Gastrocnemius medialis (tissue), 4 donors: ENCODE measurements around the gene ABCC2. TPM values are rescaled to one million over a fixed set of nuclear protein-coding genes. Genes with fewer than 3 reads are reported as not detected.

Source experiments
- ATAC-seq, 2 donors: fragments of 150-250 bp; one replicate each; pipeline ENCODE4 v1.9.1; 2016
- DNase-seq, 2 donors: peaks; one replicate each; pipeline ENCODE4 v3.0.0-alpha.2; 2019
- H3K27ac ChIP-seq, 4 donors: fragments of 200-600 bp; sonication (generic); 1 replicate in 1 of 4; 2 replicates in 3 of 4; pipeline ENCODE4 v1.5.1; 2016 to 2018; ENCODE audit warnings: mild to moderate bottlenecking in 2 of 4, moderate library complexity in 1 of 4
- H3K27me3 ChIP-seq, 3 donors: fragments of 200-600 bp; sonication (generic) in 2 of 3; 1 replicate in 1 of 3; 2 replicates in 2 of 3; pipeline versions ENCODE4 v1.5.1 to v1.6.0; 2016 to 2019; ENCODE audit warnings: mild to moderate bottlenecking in 1 of 3, moderate library complexity in 1 of 3
- H3K36me3 ChIP-seq, 2 donors: fragments of 200-600 bp; sonication (generic) in 1 of 2; one replicate each; pipeline ENCODE4 v1.5.1; 2017 to 2018
- H3K4me1 ChIP-seq, 2 donors: fragments of 200-600 bp; sonication (generic) in 1 of 2; one replicate each; pipeline ENCODE4 v1.5.1; 2016 to 2017; ENCODE audit warnings: mild to moderate bottlenecking in 2 of 2
- H3K4me3 ChIP-seq, 4 donors: fragments of 200-600 bp; sonication (generic) in 3 of 4; 1 replicate in 1 of 4; 2 replicates in 3 of 4; pipeline ENCODE4 v1.5.1; 2016 to 2019; ENCODE audit warnings: mild to moderate bottlenecking in 2 of 4
- H3K9me3 ChIP-seq, 3 donors: fragments of 200-600 bp; sonication (generic) in 2 of 3; 1 replicate in 1 of 3; 2 replicates in 2 of 3; pipeline ENCODE4 v1.5.1; 2016 to 2019
- POLR2A ChIP-seq, 2 donors: fragments of 450-650 bp; IDR thresholded peaks; one replicate each; pipeline ENCODE4 v1.6.1; 2017; ENCODE audit warnings: antibody characterized with exemption in 2 of 2, mild to moderate bottlenecking in 2 of 2, moderate library complexity in 2 of 2
- in situ Hi-C, 4 donors: fragments of 200-750 bp; cut with MboI; loops; one replicate each; pipeline versions ENCODE4 v1.15.0 to v1.8.0; 2017; ENCODE audit warnings: low sequenced_read_pairs in 4 of 4
- intact Hi-C: fragments of 100-400 bp; cut with DNase I; formaldehyde crosslinking; loops from one replicate; pipeline ENCODE4 v1.15.1; 2023; ENCODE audit warnings: low total_unique reads
- total RNA-seq, 4 donors: library from RNA; depleted of rRNA; stranded (reverse); fragments of >200 nt; gene quantifications; one replicate each; pipeline versions ENCODE4 v1.1.0 to v1.2.3, GENCODE V29; 2016
- TF ChIP-seq, protein P1 (sequence below), 5 experiments: fragments of 450-650 bp in 3 of 5; fragments of 200-600 bp in 2 of 5; sonication (generic) in 2 of 5; IDR thresholded peaks in 4 of 5; conservative IDR thresholded peaks in 1 of 5; 1 replicate in 4 of 5; 2 replicates in 1 of 5; pipeline ENCODE4 v1.5.1; 2016 to 2019; ENCODE audit warnings: antibody characterized with exemption in 5 of 5, mild to moderate bottlenecking in 3 of 5, moderate library complexity in 3 of 5

The ABCC2 gene
- total RNA-seq, 4 donors from 2014 or later, result 0.89 to 3.2 (median 1.3) TPM

DNA sequence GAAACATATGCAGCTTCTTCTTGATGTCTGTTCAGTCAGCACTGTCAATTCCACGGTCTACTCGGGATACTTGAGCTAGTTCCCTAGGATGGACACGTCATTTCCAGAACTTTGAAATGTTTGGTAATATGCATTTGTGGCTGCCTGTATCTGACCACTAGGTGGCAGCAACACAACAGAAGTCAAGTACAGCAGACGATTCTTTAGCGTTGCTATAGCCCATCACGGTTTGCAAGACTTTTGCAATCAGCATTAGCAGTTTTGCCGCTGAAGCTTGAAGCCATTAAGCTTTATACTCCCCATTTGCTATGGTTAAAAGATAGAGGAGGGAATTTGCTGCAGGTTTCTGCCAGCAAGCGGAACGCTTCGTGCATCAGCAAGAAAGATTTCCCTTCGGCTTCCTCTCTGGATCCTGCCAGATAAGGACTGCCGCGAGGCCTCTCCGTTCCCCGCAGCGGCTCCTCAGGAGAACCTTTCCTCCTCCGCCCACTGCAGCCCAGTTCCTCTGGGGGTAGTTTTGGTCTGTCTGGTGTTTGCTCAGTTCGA is 63.5 kb downstream of the ABCC2 start:
- peak overlapping the region in 1 of 4 donors; percentile 7 for H3K27ac ChIP-seq
- in situ Hi-C loops, result loop anchor here in 3 of 4 donors (5.0 to 10.0 kb wide), 2 partner anchors 169 to 201 kb away; no protein-coding TSS in a partner anchor

DNA sequence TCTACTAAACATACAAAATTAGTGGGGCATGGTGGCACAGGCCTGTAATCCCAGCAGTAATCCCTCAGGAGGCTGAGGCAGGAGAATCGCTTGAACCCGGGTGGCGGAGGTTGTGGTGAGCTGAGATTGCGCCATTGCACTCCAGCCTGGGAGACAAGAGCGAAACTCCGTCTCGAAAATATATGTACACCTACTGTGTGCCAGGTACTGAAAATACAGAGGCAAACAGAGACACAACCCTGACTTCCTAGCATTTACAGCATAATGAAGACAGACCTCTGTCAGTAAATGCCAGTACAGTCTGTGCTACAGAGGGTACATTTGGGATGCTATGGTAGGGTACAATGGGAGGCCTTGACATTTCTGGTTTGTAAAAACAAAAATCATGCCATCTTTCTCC is 66.6 kb downstream of the ABCC2 start:
- TF ChIP-seq, protein P1, sequence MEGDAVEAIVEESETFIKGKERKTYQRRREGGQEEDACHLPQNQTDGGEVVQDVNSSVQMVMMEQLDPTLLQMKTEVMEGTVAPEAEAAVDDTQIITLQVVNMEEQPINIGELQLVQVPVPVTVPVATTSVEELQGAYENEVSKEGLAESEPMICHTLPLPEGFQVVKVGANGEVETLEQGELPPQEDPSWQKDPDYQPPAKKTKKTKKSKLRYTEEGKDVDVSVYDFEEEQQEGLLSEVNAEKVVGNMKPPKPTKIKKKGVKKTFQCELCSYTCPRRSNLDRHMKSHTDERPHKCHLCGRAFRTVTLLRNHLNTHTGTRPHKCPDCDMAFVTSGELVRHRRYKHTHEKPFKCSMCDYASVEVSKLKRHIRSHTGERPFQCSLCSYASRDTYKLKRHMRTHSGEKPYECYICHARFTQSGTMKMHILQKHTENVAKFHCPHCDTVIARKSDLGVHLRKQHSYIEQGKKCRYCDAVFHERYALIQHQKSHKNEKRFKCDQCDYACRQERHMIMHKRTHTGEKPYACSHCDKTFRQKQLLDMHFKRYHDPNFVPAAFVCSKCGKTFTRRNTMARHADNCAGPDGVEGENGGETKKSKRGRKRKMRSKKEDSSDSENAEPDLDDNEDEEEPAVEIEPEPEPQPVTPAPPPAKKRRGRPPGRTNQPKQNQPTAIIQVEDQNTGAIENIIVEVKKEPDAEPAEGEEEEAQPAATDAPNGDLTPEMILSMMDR (IDR thresholded peaks at IDR 0.05 in 4 of 5, conservative IDR thresholded peaks at IDR 0.05 in 1 of 5), result no peak
- TF ChIP-seq POLR2A (IDR thresholded peaks at IDR 0.05), result no peak
- intact Hi-C loops (loop anchor here (5.0 to 10.0 kb wide), 2 partner anchors 166 to 338 kb away; partner anchors contain the start of gene ERLIN1), in situ Hi-C loops (loop anchor here in 3 of 4 donors (5.0 to 10.0 kb wide), 2 partner anchors 166 to 198 kb away; no protein-coding TSS in a partner anchor)
- H3K27ac ChIP-seq, result no peak overlapping the region
- no peaks in the 10 kb centered on the region for H3K27me3 ChIP-seq
- H3K4me1 ChIP-seq, result peaks cover 0 to 6% of the 10 kb centered on the region in 2 donors
- DNase-seq (no peak), ATAC-seq (no peak)
- H3K36me3 ChIP-seq, result no peaks in the 10 kb centered on the region
- H3K9me3 ChIP-seq, result no peaks in the 10 kb centered on the region
- no peak overlapping the region for H3K4me3 ChIP-seq

More for the DNA sequence above, 63.5 kb downstream of the ABCC2 start:
- no peaks in the 10 kb centered on the region for H3K9me3 ChIP-seq
- peak; percentile 97 to 99 for ATAC-seq
- H3K4me1 ChIP-seq, result peaks cover 0 to 6% of the 10 kb centered on the region in 2 donors
- no peaks in the 10 kb centered on the region for H3K27me3 ChIP-seq
- H3K4me3 ChIP-seq, result peak overlapping the region; percentile 28 to 41 (median 32)
- H3K36me3 ChIP-seq, result no peaks in the 10 kb centered on the region
- peak; percentile 52 to 75 for DNase-seq
- TF ChIP-seq, protein P1 (IDR thresholded peaks at IDR 0.05 in 4 of 5, conservative IDR thresholded peaks at IDR 0.05 in 1 of 5), result peak; percentile 88 to 93 (median 91)
- no peak for TF ChIP-seq POLR2A (IDR thresholded peaks at IDR 0.05)
- intact Hi-C loops, result loop anchor here (1.0 to 10.0 kb wide), 3 partner anchors 169 to 341 kb away; partner anchors contain the start of gene ERLIN1

DNA sequence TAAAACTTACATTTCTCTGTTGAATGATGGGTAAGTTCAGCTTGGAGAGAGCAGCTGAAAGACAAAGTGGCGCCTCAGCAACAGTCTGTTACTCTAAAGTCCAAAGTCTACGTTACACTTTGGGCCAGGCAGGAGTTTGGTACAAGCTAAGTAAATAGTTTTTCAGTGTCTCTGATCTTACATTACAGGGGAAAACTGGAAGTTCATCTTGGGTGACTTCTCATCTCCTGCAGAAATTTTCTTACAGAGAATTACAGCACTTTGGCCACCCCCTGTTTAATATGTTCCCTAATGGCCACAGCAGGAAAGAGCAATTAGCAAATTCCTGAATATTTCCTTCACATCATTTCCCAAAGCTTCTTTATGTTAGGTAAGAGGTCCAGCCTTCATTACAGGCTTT is 67.1 kb downstream of the ABCC2 start:
- TF ChIP-seq, protein P1 (IDR thresholded peaks at IDR 0.05 in 4 of 5, conservative IDR thresholded peaks at IDR 0.05 in 1 of 5), result no peak
- in situ Hi-C loops (loop anchor here in 3 of 4 donors (5.0 to 10.0 kb wide), 2 partner anchors 165 to 198 kb away; no protein-coding TSS in a partner anchor), intact Hi-C loops (loop anchor here (5.0 to 10.0 kb wide), 2 partner anchors 165 to 338 kb away; partner anchors contain the start of gene ERLIN1)
- H3K9me3 ChIP-seq, result no peaks in the 10 kb centered on the region
- ATAC-seq (no peak), DNase-seq (no peak)
- no peaks in the 10 kb centered on the region for H3K27me3 ChIP-seq
- no peaks in the 10 kb centered on the region for H3K36me3 ChIP-seq
- peaks cover 0 to 6% of the 10 kb centered on the region in 2 donors for H3K4me1 ChIP-seq
- H3K4me3 ChIP-seq, result no peak overlapping the region
- no peak overlapping the region for H3K27ac ChIP-seq

DNA sequence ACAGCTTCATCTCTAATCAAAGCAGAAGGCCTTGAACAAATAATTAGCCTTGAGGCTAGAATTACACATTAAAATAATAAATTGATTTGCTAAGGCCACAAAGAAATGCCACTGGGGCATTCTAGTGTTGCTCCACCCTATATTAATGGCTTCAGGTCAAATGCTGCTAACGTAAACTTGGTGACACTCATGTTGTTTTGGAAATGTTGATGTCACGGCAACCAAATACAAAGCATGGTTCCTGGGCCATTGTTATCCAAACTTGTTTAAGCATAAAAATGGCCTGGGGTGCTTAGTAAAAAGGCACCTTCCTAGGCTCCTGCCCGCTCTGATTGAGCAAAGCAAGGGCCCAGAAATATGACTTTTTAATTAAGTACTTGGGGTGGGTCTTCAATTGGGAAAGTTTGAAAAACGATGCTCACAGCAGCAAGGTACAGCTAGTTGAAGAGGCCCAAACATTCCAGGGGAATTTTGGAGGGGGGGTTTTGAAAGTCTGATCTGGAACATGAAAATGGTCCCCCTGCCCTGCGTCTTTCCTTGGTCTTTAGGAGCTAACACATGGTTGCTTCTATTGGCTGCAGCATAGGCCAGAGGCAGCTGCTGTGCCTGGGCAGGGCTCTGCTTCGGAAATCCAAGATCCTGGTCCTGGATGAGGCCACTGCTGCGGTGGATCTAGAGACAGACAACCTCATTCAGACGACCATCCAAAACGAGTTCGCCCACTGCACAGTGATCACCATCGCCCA is 67.8 kb downstream of the ABCC2 start:
- Histone ChIP-seq H3K27me3 (no peaks in the 10 kb centered on the region), H3K9me3 (no peaks in the 10 kb centered on the region), H3K27ac (no peak overlapping the region), H3K36me3 (no peaks in the 10 kb centered on the region), H3K4me3 (no peak overlapping the region), H3K4me1 (peaks cover 0 to 6% of the 10 kb centered on the region in 2 donors)
- in situ Hi-C loops (no loop called here), intact Hi-C loops (no loop called here)
- DNase-seq (no peak), ATAC-seq (no peak)
- TF ChIP-seq POLR2A (IDR thresholded peaks at IDR 0.05), result no peak
- TF ChIP-seq, protein P1 (IDR thresholded peaks at IDR 0.05 in 4 of 5, conservative IDR thresholded peaks at IDR 0.05 in 1 of 5), result no peak
